ENCODE results near the gene LAPTM4A. TPM values are rescaled to one million over a fixed set of nuclear protein-coding genes. Genes with fewer than 3 reads are reported as not detected.

Gene LAPTM4A
- total RNA-seq, 1 donor from 2014 or later, result 172 TPM

DNA sequence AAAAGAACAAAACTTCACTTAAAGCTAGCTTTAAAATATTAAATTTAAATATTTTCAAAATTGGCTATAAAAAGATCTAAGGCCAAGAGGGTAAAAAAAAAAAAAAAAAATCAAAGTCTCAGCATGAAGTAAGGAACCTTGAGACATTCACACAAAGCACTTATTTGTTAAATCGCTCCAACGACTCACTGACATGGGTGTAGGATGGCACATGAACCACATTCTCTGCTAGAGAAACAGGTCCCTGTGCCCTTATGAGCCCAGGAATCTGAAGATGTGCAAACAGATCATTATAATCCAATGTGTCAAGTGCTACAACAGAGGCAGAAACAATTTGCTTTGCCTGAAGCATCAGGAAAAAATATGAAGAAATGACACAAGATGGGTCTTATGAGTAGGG, 13.8 kb downstream of the LAPTM4A start:
- no peak overlapping the region for H3K27ac ChIP-seq
- intact Hi-C loops (cut with DNase I), result no loop called here
- TF ChIP-seq POLR2A (IDR thresholded peaks at IDR 0.05), result no peak
- TF ChIP-seq, protein P1, sequence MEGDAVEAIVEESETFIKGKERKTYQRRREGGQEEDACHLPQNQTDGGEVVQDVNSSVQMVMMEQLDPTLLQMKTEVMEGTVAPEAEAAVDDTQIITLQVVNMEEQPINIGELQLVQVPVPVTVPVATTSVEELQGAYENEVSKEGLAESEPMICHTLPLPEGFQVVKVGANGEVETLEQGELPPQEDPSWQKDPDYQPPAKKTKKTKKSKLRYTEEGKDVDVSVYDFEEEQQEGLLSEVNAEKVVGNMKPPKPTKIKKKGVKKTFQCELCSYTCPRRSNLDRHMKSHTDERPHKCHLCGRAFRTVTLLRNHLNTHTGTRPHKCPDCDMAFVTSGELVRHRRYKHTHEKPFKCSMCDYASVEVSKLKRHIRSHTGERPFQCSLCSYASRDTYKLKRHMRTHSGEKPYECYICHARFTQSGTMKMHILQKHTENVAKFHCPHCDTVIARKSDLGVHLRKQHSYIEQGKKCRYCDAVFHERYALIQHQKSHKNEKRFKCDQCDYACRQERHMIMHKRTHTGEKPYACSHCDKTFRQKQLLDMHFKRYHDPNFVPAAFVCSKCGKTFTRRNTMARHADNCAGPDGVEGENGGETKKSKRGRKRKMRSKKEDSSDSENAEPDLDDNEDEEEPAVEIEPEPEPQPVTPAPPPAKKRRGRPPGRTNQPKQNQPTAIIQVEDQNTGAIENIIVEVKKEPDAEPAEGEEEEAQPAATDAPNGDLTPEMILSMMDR (IDR thresholded peaks at IDR 0.05), result no peak
- no peak for TF ChIP-seq POLR2AphosphoS5 (IDR thresholded peaks at IDR 0.05; ENCODE audit: insufficient read depth in 1 of 2, low read depth in 1 of 2)
- no peaks in the 10 kb centered on the region for H3K27me3 ChIP-seq
- peaks cover 4 to 80% of the 10 kb centered on the region in 2 donors for H3K36me3 ChIP-seq
- no peaks in the 10 kb centered on the region for H3K9me3 ChIP-seq
- no peak for DNase-seq (ENCODE audit: extremely low spot score in 2 of 2)
- peaks cover 72% of the 10 kb centered on the region for H3K4me1 ChIP-seq
- H3K4me3 ChIP-seq, result no peak overlapping the region

DNA sequence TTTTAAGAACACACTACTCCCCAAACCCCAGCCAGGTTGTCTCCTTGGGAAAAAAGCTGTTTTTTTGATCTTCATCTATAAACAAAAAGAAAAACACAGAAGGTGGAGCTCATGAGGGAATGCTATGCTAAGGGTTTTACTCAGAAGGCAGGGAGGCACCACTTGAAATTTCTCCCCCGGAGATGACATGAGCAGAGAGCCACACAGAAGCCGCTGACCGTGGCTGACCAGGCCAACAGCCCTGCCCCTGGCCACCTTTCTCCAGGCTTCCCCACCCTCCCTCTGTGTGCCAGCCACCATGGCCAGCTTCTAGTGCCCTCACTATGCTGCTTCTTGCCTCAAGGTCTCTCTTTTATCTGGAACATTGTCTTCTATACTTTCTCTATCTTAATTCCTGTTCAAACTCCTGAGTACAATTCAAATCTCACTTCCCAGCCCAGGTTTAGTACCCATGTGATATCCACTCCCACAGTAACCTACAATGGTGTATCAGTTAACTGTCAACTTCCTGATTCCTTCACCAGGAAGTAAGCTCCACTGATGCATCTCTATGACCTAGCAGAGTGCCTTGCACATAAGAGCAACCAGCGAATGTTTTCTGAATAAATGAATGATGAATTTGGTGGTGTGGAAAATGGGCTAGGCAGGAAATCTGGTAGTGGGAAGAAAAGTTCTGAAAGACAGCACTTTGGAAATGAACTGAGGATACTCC, 15.3 kb downstream of the LAPTM4A start:
- H3K27ac ChIP-seq, result no peak overlapping the region
- H3K9me3 ChIP-seq, result no peaks in the 10 kb centered on the region
- peaks cover 56% of the 10 kb centered on the region for H3K4me1 ChIP-seq
- H3K27me3 ChIP-seq, result no peaks in the 10 kb centered on the region
- intact Hi-C loops (cut with DNase I), result no loop called here
- DNase-seq (ENCODE audit: extremely low spot score in 2 of 2), result no peak
- H3K4me3 ChIP-seq, result no peak overlapping the region
- TF ChIP-seq, protein P1 (IDR thresholded peaks at IDR 0.05), result no peak
- TF ChIP-seq POLR2A (IDR thresholded peaks at IDR 0.05), result no peak
- no peak for TF ChIP-seq POLR2AphosphoS5 (IDR thresholded peaks at IDR 0.05; ENCODE audit: insufficient read depth in 1 of 2, low read depth in 1 of 2)
- peaks cover 4 to 95% of the 10 kb centered on the region in 2 donors for H3K36me3 ChIP-seq

DNA sequence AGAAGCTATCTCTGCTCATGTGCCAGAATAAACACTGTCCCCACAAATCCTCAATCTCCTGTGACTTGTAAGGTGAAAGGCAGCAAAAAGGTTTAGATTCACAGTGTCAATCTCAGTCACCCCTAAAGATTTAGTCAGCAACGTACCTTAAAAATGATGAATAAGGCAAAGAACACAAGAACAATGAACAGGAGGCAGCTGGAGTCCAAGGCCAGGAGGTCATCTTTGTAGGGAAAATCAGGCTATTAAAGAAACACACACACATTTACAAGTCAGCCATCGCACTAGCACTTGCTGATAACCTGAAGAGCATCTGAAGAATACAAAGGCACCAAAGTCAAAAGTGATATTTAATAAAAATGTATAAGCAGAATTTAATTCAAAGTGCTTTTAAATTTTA, 16.6 kb downstream of the LAPTM4A start:
- TF ChIP-seq POLR2AphosphoS5 (IDR thresholded peaks at IDR 0.05; ENCODE audit: insufficient read depth in 1 of 2, low read depth in 1 of 2), result no peak
- TF ChIP-seq POLR2A (IDR thresholded peaks at IDR 0.05), result no peak
- TF ChIP-seq, protein P1 (IDR thresholded peaks at IDR 0.05), result no peak
- H3K27ac ChIP-seq, result no peak overlapping the region
- H3K4me3 ChIP-seq, result no peak overlapping the region
- H3K27me3 ChIP-seq, result no peaks in the 10 kb centered on the region
- H3K36me3 ChIP-seq, result peaks cover 4 to 99% of the 10 kb centered on the region in 2 donors
- intact Hi-C loops (cut with DNase I), result no loop called here
- no peak for DNase-seq (ENCODE audit: extremely low spot score in 2 of 2)
- H3K9me3 ChIP-seq, result no peaks in the 10 kb centered on the region
- peaks cover 43% of the 10 kb centered on the region for H3K4me1 ChIP-seq

DNA sequence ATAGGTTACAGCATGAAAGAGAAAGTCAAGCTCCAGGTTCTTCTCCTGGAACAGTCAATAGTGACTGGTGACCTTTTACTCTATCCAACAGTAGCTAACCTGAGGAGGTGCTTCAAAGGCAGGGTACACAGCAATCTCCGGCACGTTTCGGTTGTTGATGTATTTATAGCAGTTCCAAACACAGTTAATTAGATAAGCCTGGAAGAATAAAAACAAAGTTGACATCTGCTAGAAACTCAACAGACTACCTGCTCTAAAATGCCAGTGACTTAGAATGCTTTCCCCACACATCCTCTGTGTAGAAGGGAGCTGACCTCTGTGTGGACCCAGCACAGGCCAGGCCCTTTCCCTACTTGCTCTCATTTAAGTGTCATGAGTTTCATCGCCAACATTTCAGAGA, 17.2 kb downstream of the LAPTM4A start:
- Histone ChIP-seq H3K36me3 (peaks cover 4 to 99% of the 10 kb centered on the region in 2 donors), H3K9me3 (no peaks in the 10 kb centered on the region), H3K4me3 (no peak overlapping the region), H3K27me3 (no peaks in the 10 kb centered on the region), H3K27ac (no peak overlapping the region), H3K4me1 (peaks cover 38% of the 10 kb centered on the region)
- no peak for DNase-seq (ENCODE audit: extremely low spot score in 2 of 2)
- intact Hi-C loops (cut with DNase I), result no loop called here
- TF ChIP-seq POLR2AphosphoS5 (IDR thresholded peaks at IDR 0.05; ENCODE audit: insufficient read depth in 1 of 2, low read depth in 1 of 2), result no peak
- TF ChIP-seq POLR2A (IDR thresholded peaks at IDR 0.05), result no peak
- TF ChIP-seq, protein P1 (IDR thresholded peaks at IDR 0.05), result no peak

DNA sequence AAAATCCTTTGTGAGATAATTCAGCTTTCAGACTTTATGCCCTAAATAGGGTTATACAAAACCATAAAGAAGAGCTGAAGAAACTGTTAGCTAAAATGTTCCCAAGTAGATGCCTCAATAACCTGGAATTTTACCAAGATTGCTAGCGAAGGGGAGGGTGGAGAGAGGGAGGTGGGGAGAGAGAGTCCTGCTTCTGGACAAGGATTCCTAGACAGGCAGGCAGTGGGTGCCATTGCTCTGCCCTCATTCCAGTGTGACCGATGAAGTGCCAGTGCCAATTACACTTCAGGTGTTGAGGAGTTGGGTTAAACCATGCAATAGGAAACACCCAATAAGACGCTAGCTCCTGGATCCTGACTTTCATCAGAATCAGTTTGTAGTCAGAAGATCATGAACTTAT, 18.1 kb downstream of the LAPTM4A start:
- DNase-seq (ENCODE audit: extremely low spot score in 2 of 2), result no peak
- Histone ChIP-seq H3K9me3 (no peaks in the 10 kb centered on the region), H3K27ac (no peak overlapping the region), H3K27me3 (no peaks in the 10 kb centered on the region), H3K4me3 (no peak overlapping the region), H3K36me3 (peaks cover 0 to 98% of the 10 kb centered on the region in 2 donors), H3K4me1 (peaks cover 30% of the 10 kb centered on the region)
- intact Hi-C loops (cut with DNase I), result no loop called here
- TF ChIP-seq POLR2AphosphoS5 (IDR thresholded peaks at IDR 0.05; ENCODE audit: insufficient read depth in 1 of 2, low read depth in 1 of 2) (no peak), POLR2A (IDR thresholded peaks at IDR 0.05) (no peak)
- TF ChIP-seq, protein P1 (IDR thresholded peaks at IDR 0.05), result no peak

All from vagina (tissue), 2 donors.